Trophoblast cell (in vitro differentiated cells and primary cell): ENCODE data around the gene PPP2R1B.

Source experiments
- DNase-seq, 2 donors: peaks; one replicate each; pipeline ENCODE4 v3.0.0-alpha.2; 2016
- H2AFZ ChIP-seq: 2 replicates; pipeline ENCODE4 v1.6.1; 2013; ENCODE audit warnings: low read length, moderate library complexity, mild to moderate bottlenecking; ENCODE audit not compliant: insufficient read depth, poor library complexity
- H2AK5ac ChIP-seq: 2 replicates; pipeline ENCODE4 v1.6.1; 2013; ENCODE audit warnings: mild to moderate bottlenecking, low read length
- H2BK120ac ChIP-seq: 2 replicates; pipeline ENCODE4 v1.6.1; 2013; ENCODE audit warnings: low read length, mild to moderate bottlenecking, moderate library complexity; ENCODE audit not compliant: insufficient read depth, poor library complexity
- H2BK12ac ChIP-seq: 2 replicates; pipeline ENCODE4 v1.6.1; 2013; ENCODE audit warnings: mild to moderate bottlenecking, low read length, moderate library complexity
- H2BK5ac ChIP-seq: 2 replicates; pipeline ENCODE4 v1.6.1; 2013; ENCODE audit warnings: low read length, low read depth, moderate library complexity, mild to moderate bottlenecking; ENCODE audit not compliant: poor library complexity
- H3K14ac ChIP-seq: 2 replicates; pipeline ENCODE4 v1.6.1; 2013; ENCODE audit warnings: mild to moderate bottlenecking, low read length
- H3K18ac ChIP-seq: 2 replicates; pipeline ENCODE4 v1.6.1; 2013; ENCODE audit warnings: mild to moderate bottlenecking, low read length
- H3K23ac ChIP-seq: 2 replicates; pipeline ENCODE4 v1.6.1; 2013; ENCODE audit warnings: low read length
- H3K27ac ChIP-seq: 2 replicates; pipeline ENCODE4 v1.5.1; 2013; ENCODE audit warnings: low read depth, mild to moderate bottlenecking, inconsistent platforms, low read length, moderate library complexity
- H3K27me3 ChIP-seq: 2 replicates; pipeline ENCODE4 v1.6.1; 2013; ENCODE audit warnings: inconsistent platforms, mild to moderate bottlenecking, low read length, moderate library complexity; ENCODE audit not compliant: insufficient read depth
- H3K36me3 ChIP-seq, 2 experiments: 1 replicate in 1 of 2; 2 replicates in 1 of 2; pipeline ENCODE4 v1.6.1; 2013; ENCODE audit warnings: low read length in 2 of 2, mild to moderate bottlenecking in 2 of 2, moderate library complexity in 1 of 2; ENCODE audit not compliant: insufficient read depth in 2 of 2, control insufficient read depth in 1 of 2
- H3K4ac ChIP-seq: 2 replicates; pipeline ENCODE4 v1.6.1; 2013; ENCODE audit warnings: low read depth, mild to moderate bottlenecking, low read length, moderate library complexity
- H3K4me1 ChIP-seq, 2 experiments: 1 replicate in 1 of 2; 2 replicates in 1 of 2; pipeline ENCODE4 v1.6.1; 2013; ENCODE audit warnings: low read length in 2 of 2, mild to moderate bottlenecking in 2 of 2, moderate library complexity in 1 of 2; ENCODE audit not compliant: insufficient read depth in 2 of 2, control insufficient read depth in 1 of 2
- H3K4me2 ChIP-seq: 2 replicates; pipeline ENCODE4 v1.6.1; 2013; ENCODE audit warnings: inconsistent platforms, mild to moderate bottlenecking, low read length, moderate library complexity
- H3K4me3 ChIP-seq: 2 replicates; pipeline ENCODE4 v1.5.1; 2013; ENCODE audit warnings: mild to moderate bottlenecking, low read depth, low read length, inconsistent platforms
- H3K79me1 ChIP-seq: one replicate; pipeline ENCODE4 v1.6.1; 2013; ENCODE audit warnings: low read length
- H3K79me2 ChIP-seq: 2 replicates; pipeline ENCODE4 v1.6.1; 2013; ENCODE audit warnings: low read length, mild to moderate bottlenecking; ENCODE audit not compliant: control insufficient read depth, insufficient read depth, poor library complexity
- H3K9ac ChIP-seq: 2 replicates; pipeline ENCODE4 v1.6.1; 2013; ENCODE audit warnings: mild to moderate bottlenecking, low read length
- H3K9me3 ChIP-seq: 2 replicates; pipeline ENCODE4 v1.6.1; 2013; ENCODE audit warnings: low read depth, mild to moderate bottlenecking, control low read depth, inconsistent platforms, low read length; ENCODE audit not compliant: insufficient read depth
- H4K12ac ChIP-seq: 2 replicates; pipeline ENCODE4 v1.6.1; 2013; ENCODE audit warnings: low read depth, mild to moderate bottlenecking, low read length, moderate library complexity
- H4K8ac ChIP-seq: 2 replicates; pipeline ENCODE4 v1.6.1; 2013; ENCODE audit warnings: low read depth, mild to moderate bottlenecking, low read length, moderate library complexity
- H4K91ac ChIP-seq: one replicate; pipeline ENCODE4 v1.6.1; 2013; ENCODE audit warnings: low read depth, mild to moderate bottlenecking, low read length, moderate library complexity
- WGBS: extraction: QIAGEN DNeasy Blood & Tissue Kit; methylation state at CpG from one replicate; pipeline ENCODE4 v1.1.7; 2013; ENCODE audit warnings: missing lambda C conversion rate; ENCODE audit not compliant: insufficient read length, insufficient coverage; ENCODE audit errors: extremely low coverage; 5-methylcytosine and 5-hydroxymethylcytosine counted together

PPP2R1B gene

GRCh38 chr11:111720801-111721494 is 45.2 kb downstream of the PPP2R1B start:
- Histone ChIP-seq H3K36me3 (peaks cover 35 to 53% of the 10 kb centered on the region in 2 experiments), H3K23ac (no peak overlapping the region), H2BK120ac (no peak overlapping the region), H3K4ac (no peak overlapping the region), H2AFZ (no peak overlapping the region), H3K18ac (no peak overlapping the region), H3K9ac (no peak overlapping the region), H2BK12ac (no peak overlapping the region), H4K12ac (no peak overlapping the region), H4K8ac (no peak overlapping the region), H3K4me1 (no peaks in the 10 kb centered on the region), H2AK5ac (no peak overlapping the region), H3K14ac (no peak overlapping the region), H3K9me3 (no peaks in the 10 kb centered on the region), H3K4me3 (no peak overlapping the region), H3K27ac (no peak overlapping the region), H2BK5ac (no peak overlapping the region), H4K91ac (no peak overlapping the region), H3K79me2 (no peaks in the 10 kb centered on the region), H3K79me1 (no peaks in the 10 kb centered on the region), H3K4me2 (no peak overlapping the region), H3K27me3 (no peaks in the 10 kb centered on the region)
- DNase-seq: no peak
- no CpG with 5 or more reads among the region's 7 CpGs for WGBS

- Histone ChIP-seq H4K8ac (no peak overlapping the region), H3K18ac (no peak overlapping the region), H3K9ac (no peak overlapping the region), H3K4me3 (no peak overlapping the region), H3K27ac (no peak overlapping the region), H2AFZ (no peak overlapping the region), H2BK5ac (no peak overlapping the region), H3K9me3 (no peaks in the 10 kb centered on the region), H3K27me3 (no peaks in the 10 kb centered on the region), H3K79me2 (no peaks in the 10 kb centered on the region), H3K14ac (no peak overlapping the region), H3K4me2 (no peak overlapping the region), H4K12ac (no peak overlapping the region), H3K4me1 (no peaks in the 10 kb centered on the region), H3K4ac (no peak overlapping the region), H3K79me1 (no peaks in the 10 kb centered on the region), H2BK12ac (no peak overlapping the region), H4K91ac (no peak overlapping the region), H3K23ac (no peak overlapping the region), H3K36me3 (peaks cover 32 to 47% of the 10 kb centered on the region in 2 experiments), H2AK5ac (no peak overlapping the region), H2BK120ac (no peak overlapping the region)
- WGBS: no CpG with 5 or more reads among the region's 2 CpGs
- DNase-seq: no peak
Observed at GRCh38 chr11:111719379-111719778, 46.8 kb downstream of the PPP2R1B start.

GRCh38 chr11:111718859-111719258 is 47.3 kb downstream of the PPP2R1B start:
- Histone ChIP-seq H3K4ac (no peak overlapping the region), H3K27me3 (no peaks in the 10 kb centered on the region), H2BK5ac (no peak overlapping the region), H3K36me3 (peaks cover 30 to 42% of the 10 kb centered on the region in 2 experiments), H2AK5ac (no peak overlapping the region), H3K27ac (no peak overlapping the region), H3K4me3 (no peak overlapping the region), H3K18ac (no peak overlapping the region), H3K4me2 (no peak overlapping the region), H3K14ac (no peak overlapping the region), H3K79me2 (no peaks in the 10 kb centered on the region), H3K9me3 (no peaks in the 10 kb centered on the region), H2BK120ac (no peak overlapping the region), H4K8ac (no peak overlapping the region), H4K91ac (no peak overlapping the region), H3K79me1 (no peaks in the 10 kb centered on the region), H2BK12ac (no peak overlapping the region), H2AFZ (no peak overlapping the region), H4K12ac (no peak overlapping the region), H3K4me1 (no peaks in the 10 kb centered on the region), H3K9ac (no peak overlapping the region), H3K23ac (no peak overlapping the region)
- no CpG with 5 or more reads among the region's 5 CpGs for WGBS
- no peak for DNase-seq

- WGBS: no CpG with 5 or more reads among the region's 6 CpGs
- no peak overlapping the region for H3K4me2 ChIP-seq
- H2BK5ac ChIP-seq: no peak overlapping the region
- no peaks in the 10 kb centered on the region for H3K27me3 ChIP-seq
- no peaks in the 10 kb centered on the region for H3K9me3 ChIP-seq
- no peak overlapping the region for H2BK12ac ChIP-seq
- no peaks in the 10 kb centered on the region for H3K79me1 ChIP-seq
- H3K23ac ChIP-seq: no peak overlapping the region
- DNase-seq: no peak
- peaks cover 29 to 39% of the 10 kb centered on the region in 2 experiments for H3K36me3 ChIP-seq
- no peak overlapping the region for H4K12ac ChIP-seq
- no peaks in the 10 kb centered on the region for H3K4me1 ChIP-seq
- no peak overlapping the region for H2AK5ac ChIP-seq
- H4K91ac ChIP-seq: no peak overlapping the region
- no peak overlapping the region for H3K14ac ChIP-seq
- H2AFZ ChIP-seq: no peak overlapping the region
- no peak overlapping the region for H3K4me3 ChIP-seq
- no peak overlapping the region for H3K27ac ChIP-seq
- H3K79me2 ChIP-seq: no peaks in the 10 kb centered on the region
- no peak overlapping the region for H3K4ac ChIP-seq
- no peak overlapping the region for H2BK120ac ChIP-seq
- H3K9ac ChIP-seq: no peak overlapping the region
- no peak overlapping the region for H4K8ac ChIP-seq
- no peak overlapping the region for H3K18ac ChIP-seq
Observed at GRCh38 chr11:111718436-111718835, 47.8 kb downstream of the PPP2R1B start.
